ENCODE measurements around the gene C17orf50. TPM values are rescaled to one million over a fixed set of nuclear protein-coding genes. Genes with fewer than 3 reads are reported as not detected.

The C17orf50 gene
- total RNA-seq, 3 donors from 2014 or later, result not detected

GRCh38 chr17:35765756-35766488 is 5.2 kb downstream of the C17orf50 start:
- no peak for TF ChIP-seq POLR2AphosphoS5 (IDR thresholded peaks at IDR 0.05)
- no peak for TF ChIP-seq CTCF (IDR thresholded peaks at IDR 0.05)
- TF ChIP-seq POLR2A (IDR thresholded peaks at IDR 0.05), result no peak
- no peak for DNase-seq (ENCODE audit: low spot score in 2 of 2)
- H3K36me3 ChIP-seq, result no peaks in the 10 kb centered on the region
- H3K4me3 ChIP-seq, result no peak overlapping the region
- no peak overlapping the region for H3K27ac ChIP-seq
- no peaks in the 10 kb centered on the region for H3K27me3 ChIP-seq
- H3K9me3 ChIP-seq, result no peaks in the 10 kb centered on the region
- intact Hi-C loops (cut with DNase I; ENCODE audit: low total_unique reads), result loop anchor here (5.0 kb wide), 1 partner anchor 41 kb away; the partner anchor contains the start of gene TAF15
- H3K4me1 ChIP-seq, result no peaks in the 10 kb centered on the region

GRCh38 chr17:35766489-35766877 is 5.8 kb downstream of the C17orf50 start:
- intact Hi-C loops (cut with DNase I; ENCODE audit: low total_unique reads), result loop anchor here (5.0 kb wide), 1 partner anchor 41 kb away; the partner anchor contains the start of gene TAF15
- no peak for TF ChIP-seq POLR2A (IDR thresholded peaks at IDR 0.05)
- no peak for TF ChIP-seq POLR2AphosphoS5 (IDR thresholded peaks at IDR 0.05)
- no peak for TF ChIP-seq CTCF (IDR thresholded peaks at IDR 0.05)
- H3K27ac ChIP-seq, result no peak overlapping the region

GRCh38 chr17:35766903-35767510 is 6.3 kb downstream of the C17orf50 start:
- H3K27me3 ChIP-seq, result no peaks in the 10 kb centered on the region
- H3K4me3 ChIP-seq, result no peak overlapping the region
- no peaks in the 10 kb centered on the region for H3K36me3 ChIP-seq
- TF ChIP-seq POLR2A (IDR thresholded peaks at IDR 0.05) (no peak), CTCF (IDR thresholded peaks at IDR 0.05) (peak in 2 of 3 donors; percentile 38 to 40)
- H3K4me1 ChIP-seq, result no peaks in the 10 kb centered on the region
- no peaks in the 10 kb centered on the region for H3K9me3 ChIP-seq
- intact Hi-C loops (cut with DNase I; ENCODE audit: low total_unique reads), result loop anchor here (5.0 kb wide), 1 partner anchor 40 kb away; the partner anchor contains the start of gene TAF15
- H3K27ac ChIP-seq, result no peak overlapping the region
- DNase-seq (ENCODE audit: low spot score in 2 of 2), result no peak

More at GRCh38 chr17:35766489-35766877, 5.8 kb downstream of the C17orf50 start:
- H3K9me3 ChIP-seq, result no peaks in the 10 kb centered on the region
- H3K27me3 ChIP-seq, result no peaks in the 10 kb centered on the region
- no peak for DNase-seq (ENCODE audit: low spot score in 2 of 2)
- no peak overlapping the region for H3K4me3 ChIP-seq
- no peaks in the 10 kb centered on the region for H3K36me3 ChIP-seq
- H3K4me1 ChIP-seq, result no peaks in the 10 kb centered on the region

- Histone ChIP-seq H3K4me3 (no peak overlapping the region), H3K27ac (no peak overlapping the region), H3K4me1 (no peaks in the 10 kb centered on the region), H3K27me3 (no peaks in the 10 kb centered on the region), H3K36me3 (no peaks in the 10 kb centered on the region), H3K9me3 (no peaks in the 10 kb centered on the region)
- no peak for TF ChIP-seq POLR2A (IDR thresholded peaks at IDR 0.05)
- TF ChIP-seq POLR2AphosphoS5 (IDR thresholded peaks at IDR 0.05), result no peak
- no peak for TF ChIP-seq CTCF (IDR thresholded peaks at IDR 0.05)
- intact Hi-C loops (cut with DNase I; ENCODE audit: low total_unique reads), result loop anchor here (5.0 kb wide), 1 partner anchor 39 kb away; the partner anchor contains the start of gene TAF15
- no peak for DNase-seq (ENCODE audit: low spot score in 2 of 2)
Measured at GRCh38 chr17:35768797-35769196, 8.1 kb downstream of the C17orf50 start.

GRCh38 chr17:35769895-35770486 is 9.3 kb downstream of the C17orf50 start:
- H3K27ac ChIP-seq, result no peak overlapping the region
- H3K4me3 ChIP-seq, result no peak overlapping the region
- DNase-seq (ENCODE audit: low spot score in 2 of 2), result no peak
- H3K27me3 ChIP-seq, result no peaks in the 10 kb centered on the region
- intact Hi-C loops (cut with DNase I; ENCODE audit: low total_unique reads), result loop anchor here (5.0 kb wide), 1 partner anchor 37 kb away; the partner anchor contains the start of gene TAF15
- TF ChIP-seq POLR2AphosphoS5 (IDR thresholded peaks at IDR 0.05), result no peak
- TF ChIP-seq POLR2A (IDR thresholded peaks at IDR 0.05), result no peak
- no peak for TF ChIP-seq CTCF (IDR thresholded peaks at IDR 0.05)
- H3K9me3 ChIP-seq, result no peaks in the 10 kb centered on the region
- H3K4me1 ChIP-seq, result no peaks in the 10 kb centered on the region
- no peaks in the 10 kb centered on the region for H3K36me3 ChIP-seq

Data from breast epithelium (tissue), 4 donors.